ENCODE results near the gene LGALS9. TPM values are rescaled to one million over a fixed set of nuclear protein-coding genes. Genes with fewer than 3 reads are reported as not detected.
"Not testable (repeated sequence)": the region's sequence is repeated elsewhere in the genome, so short reads cannot be mapped to it uniquely, and the experiment has no call there.

LGALS9 gene
- total RNA-seq, 2 experiments from 2014 or later: 33.7 to 33.8 TPM

DNA sequence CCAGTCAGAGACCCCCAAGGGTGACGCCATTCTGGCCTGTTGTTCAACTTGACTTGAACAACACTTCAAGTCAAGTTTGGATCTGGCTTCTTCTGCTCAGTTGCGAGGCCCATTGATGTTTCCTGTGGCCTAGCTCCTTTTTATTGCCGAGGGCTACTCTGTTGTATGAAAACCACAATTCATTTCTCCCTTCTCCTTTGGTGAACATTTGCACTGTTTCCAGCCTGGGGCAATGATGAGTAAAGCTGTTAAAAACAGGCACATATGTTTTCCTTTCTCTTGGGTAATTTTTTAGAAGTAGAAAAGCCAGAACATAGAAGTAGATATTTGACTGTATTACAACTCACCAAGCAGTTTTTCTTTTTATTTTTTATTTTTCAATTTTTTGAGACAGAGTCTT, 1.7 kb upstream of the LGALS9 start:
- H3K27me3 Mint-ChIP-seq; DNase-seq; H3K36me3 Mint-ChIP-seq (ENCODE audit: low read depth); POLR2A ChIA-PET; H3K9me3 Mint-ChIP-seq (ENCODE audit: low read depth); H3K4me3 Mint-ChIP-seq; ATAC-seq: not testable (repeated sequence)
- H3K27ac Mint-ChIP-seq: peak overlapping the region; percentile 47
- intact Hi-C loops (cut with DNase I, micrococcal nuclease): loop anchor here in 1 of 2 experiments (5.0 kb wide), 1 partner anchor 47 kb away; no protein-coding TSS in a partner anchor
- CTCF ChIA-PET: interaction anchor here (0.9 to 1.1 kb wide), 2 partner anchors 24 to 25 kb away, joined by 3 read pairs; no protein-coding TSS in a partner anchor
- peaks cover 26% of the 10 kb centered on the region for H3K4me1 Mint-ChIP-seq

- ChIA-PET POLR2A (no interaction called here), CTCF (no interaction called here)
- intact Hi-C loops (cut with DNase I, micrococcal nuclease): no loop called here
- Mint-ChIP-seq H3K4me1 (peaks cover 32% of the 10 kb centered on the region), H3K27ac (peak overlapping the region; percentile 85), H3K36me3 (ENCODE audit: low read depth) (no peaks in the 10 kb centered on the region), H3K9me3 (ENCODE audit: low read depth) (no peaks in the 10 kb centered on the region), H3K27me3 (no peaks in the 10 kb centered on the region), H3K4me3 (peak overlapping the region; percentile 64)
- ATAC-seq (peak; percentile 70), DNase-seq (peak; percentile 33)
Observed at GRCh38 chr17:27631411-27631760, 398 bp downstream of the LGALS9 start.

DNA sequence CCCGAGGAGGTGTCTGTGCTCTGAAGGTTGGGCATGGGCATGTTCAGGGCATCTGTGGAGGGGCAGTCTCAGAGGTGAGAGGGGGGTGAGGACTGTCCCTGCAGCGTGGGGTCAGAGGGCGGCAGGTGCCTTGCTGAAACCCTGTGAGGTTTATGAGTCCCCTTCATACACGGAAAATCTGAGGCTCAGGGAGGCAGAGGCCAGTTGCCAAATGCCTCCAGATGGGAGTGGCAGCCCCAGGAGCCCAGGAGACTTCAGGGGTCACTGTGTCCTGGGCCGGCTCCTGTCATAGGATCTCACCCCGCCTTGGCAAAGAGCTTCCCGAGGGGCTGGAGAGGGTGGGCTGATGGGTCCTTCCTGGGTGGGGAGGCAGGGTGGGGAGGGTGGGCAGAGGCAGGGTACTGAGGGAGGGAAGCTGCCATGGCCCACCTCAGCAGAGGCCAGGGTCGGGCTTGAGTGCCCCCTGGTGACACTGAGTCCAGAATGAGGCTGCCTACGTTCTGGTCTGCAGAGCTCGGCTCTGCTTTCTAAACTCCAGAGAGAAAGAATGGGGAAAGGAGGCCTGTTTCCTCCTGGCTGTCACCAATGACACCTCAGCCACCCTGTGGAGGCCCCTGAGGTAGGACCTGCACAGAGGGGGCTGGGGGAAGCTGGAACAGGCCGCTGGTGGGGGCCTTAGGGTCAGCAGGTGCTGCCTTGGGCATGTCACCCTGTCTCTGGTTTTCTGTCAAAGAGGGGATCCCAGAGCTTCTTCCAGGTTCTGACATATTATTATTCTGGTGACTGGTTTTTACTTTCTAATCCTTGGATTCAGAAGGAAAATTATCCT, 1.1 kb downstream of the LGALS9 start:
- ChIA-PET CTCF (interaction anchor here (0.5 to 1.4 kb wide), 5 partner anchors 20 to 423 kb away, joined by 3 to 4 read pairs (median 3); no protein-coding TSS in a partner anchor), POLR2A (no interaction called here)
- intact Hi-C loops (cut with DNase I, micrococcal nuclease): no loop called here
- ATAC-seq (no peak), DNase-seq (peak; percentile 18)
- Mint-ChIP-seq H3K27me3 (no peaks in the 10 kb centered on the region), H3K9me3 (ENCODE audit: low read depth) (no peaks in the 10 kb centered on the region), H3K4me3 (peak overlapping the region; percentile 64), H3K27ac (peak overlapping the region; percentile 85), H3K4me1 (peaks cover 32% of the 10 kb centered on the region), H3K36me3 (ENCODE audit: low read depth) (no peaks in the 10 kb centered on the region)

GRCh38 chr17:27632766-27633165, 1.8 kb downstream of the LGALS9 start:
- H3K27ac Mint-ChIP-seq; H3K9me3 Mint-ChIP-seq (ENCODE audit: low read depth); H3K4me3 Mint-ChIP-seq; H3K27me3 Mint-ChIP-seq; H3K36me3 Mint-ChIP-seq (ENCODE audit: low read depth); POLR2A ChIA-PET; intact Hi-C loops (cut with DNase I, micrococcal nuclease); ATAC-seq; DNase-seq: not testable (repeated sequence)
- CTCF ChIA-PET: interaction anchor here (0.5 to 1.4 kb wide), 4 partner anchors 19 to 1533 kb away, joined by 3 to 4 read pairs (median 3); no protein-coding TSS in a partner anchor
- peaks cover 32% of the 10 kb centered on the region for H3K4me1 Mint-ChIP-seq

- Mint-ChIP-seq H3K27me3 (no peaks in the 10 kb centered on the region), H3K36me3 (ENCODE audit: low read depth) (no peaks in the 10 kb centered on the region), H3K4me3 (no peak overlapping the region), H3K9me3 (ENCODE audit: low read depth) (no peaks in the 10 kb centered on the region), H3K4me1 (peaks cover 32% of the 10 kb centered on the region), H3K27ac (no peak overlapping the region)
- POLR2A ChIA-PET: no interaction called here
- DNase-seq (no peak), ATAC-seq (no peak)
- intact Hi-C loops (cut with DNase I, micrococcal nuclease): no loop called here
- CTCF ChIA-PET: interaction anchor here (0.6 to 2.0 kb wide), 4 partner anchors 18 to 1532 kb away, joined by 3 to 7 read pairs (median 4); no protein-coding TSS in a partner anchor
Observed at GRCh38 chr17:27633312-27634025, 2.5 kb downstream of the LGALS9 start.

- ATAC-seq: no peak
- H3K36me3 Mint-ChIP-seq (ENCODE audit: low read depth): no peaks in the 10 kb centered on the region
- peaks cover 32% of the 10 kb centered on the region for H3K4me1 Mint-ChIP-seq
- H3K27me3 Mint-ChIP-seq: no peaks in the 10 kb centered on the region
- no peak overlapping the region for H3K4me3 Mint-ChIP-seq
- ChIA-PET POLR2A (interaction anchor here (0.5 kb wide), 1 partner anchor 696 kb away, joined by 3 read pairs; no protein-coding TSS in a partner anchor), CTCF (interaction anchor here (0.7 to 2.0 kb wide), 2 partner anchors 17 to 21 kb away, joined by 4 to 7 read pairs; no protein-coding TSS in a partner anchor)
- no peaks in the 10 kb centered on the region for H3K9me3 Mint-ChIP-seq (ENCODE audit: low read depth)
- DNase-seq: no peak
- H3K27ac Mint-ChIP-seq: no peak overlapping the region
- intact Hi-C loops (cut with DNase I, micrococcal nuclease): no loop called here
Observed at GRCh38 chr17:27634026-27634335, 3.0 kb downstream of the LGALS9 start.

GRCh38 chr17:27634776-27635175, 3.8 kb downstream of the LGALS9 start:
- Mint-ChIP-seq H3K27ac (peak overlapping the region; percentile 13), H3K4me1 (peaks cover 32% of the 10 kb centered on the region), H3K27me3 (no peaks in the 10 kb centered on the region), H3K36me3 (ENCODE audit: low read depth) (no peaks in the 10 kb centered on the region), H3K4me3 (no peak overlapping the region), H3K9me3 (ENCODE audit: low read depth) (no peaks in the 10 kb centered on the region)
- DNase-seq (no peak), ATAC-seq (no peak)
- intact Hi-C loops (cut with DNase I, micrococcal nuclease): no loop called here
- POLR2A ChIA-PET: no interaction called here
- CTCF ChIA-PET: interaction anchor here (0.6 to 2.0 kb wide), 2 partner anchors 16 to 259 kb away, joined by 3 to 7 read pairs; no protein-coding TSS in a partner anchor

DNA sequence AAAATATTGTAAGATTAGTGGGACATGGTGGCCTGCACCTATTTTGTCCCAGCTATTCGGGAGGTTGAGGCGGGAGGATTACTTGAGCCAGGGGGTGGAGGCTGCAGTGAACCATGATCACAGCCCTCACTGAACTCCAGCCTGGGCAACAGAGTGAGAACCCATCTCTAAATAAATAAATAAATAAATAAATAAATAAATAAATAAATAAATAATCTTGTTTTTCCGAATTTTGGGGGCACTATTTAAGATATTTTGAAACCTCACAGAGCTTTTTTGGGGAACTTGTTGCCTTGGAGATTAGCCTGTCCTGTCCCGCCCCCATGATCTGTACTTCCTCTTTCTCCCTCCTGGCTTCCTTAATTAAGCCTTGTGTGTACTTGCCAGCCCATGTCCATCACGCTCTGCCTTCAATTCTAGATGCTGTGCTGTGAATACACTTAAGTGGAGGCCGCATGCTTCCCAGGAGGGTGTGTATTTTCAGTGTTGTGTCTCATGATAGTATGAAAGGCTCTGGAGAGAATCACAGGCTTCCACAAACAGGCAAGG, 4.4 kb downstream of the LGALS9 start:
- ChIA-PET CTCF (interaction anchor here (2.0 kb wide), 1 partner anchor 16 kb away, joined by 7 read pairs; no protein-coding TSS in a partner anchor), POLR2A (no interaction called here)
- peaks cover 26% of the 10 kb centered on the region for H3K4me1 Mint-ChIP-seq
- no peak for ATAC-seq
- intact Hi-C loops (cut with DNase I, micrococcal nuclease): no loop called here
- no peak overlapping the region for H3K27ac Mint-ChIP-seq
- H3K9me3 Mint-ChIP-seq (ENCODE audit: low read depth): no peaks in the 10 kb centered on the region
- no peaks in the 10 kb centered on the region for H3K27me3 Mint-ChIP-seq
- no peaks in the 10 kb centered on the region for H3K36me3 Mint-ChIP-seq (ENCODE audit: low read depth)
- H3K4me3 Mint-ChIP-seq: no peak overlapping the region
- DNase-seq: no peak

- not testable (repeated sequence) for H3K27ac Mint-ChIP-seq
Observed at GRCh38 chr17:27636005-27636520, 5.1 kb downstream of the LGALS9 start.

DNA sequence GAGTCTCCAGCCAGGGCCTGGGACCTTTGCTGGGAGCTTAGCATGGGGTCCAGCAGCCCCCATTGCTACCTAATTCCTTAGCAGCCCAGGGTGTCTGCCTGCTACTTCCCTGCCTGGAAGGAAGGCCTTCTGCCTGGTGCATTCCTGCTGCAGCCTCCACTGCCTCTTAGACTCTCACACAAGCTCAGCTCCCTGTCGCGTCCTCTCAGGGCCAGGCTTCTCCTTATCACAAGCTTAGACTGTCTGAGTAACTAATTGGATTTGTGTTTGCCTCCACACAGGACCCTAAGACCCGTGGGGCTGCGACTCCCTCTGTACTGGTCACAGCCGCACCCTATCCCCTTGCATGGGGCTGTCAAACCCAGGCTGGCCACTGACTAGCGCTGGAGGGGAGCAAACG, 6.8 kb downstream of the LGALS9 start:
- H3K27ac Mint-ChIP-seq; intact Hi-C loops (cut with DNase I, micrococcal nuclease); H3K27me3 Mint-ChIP-seq; H3K9me3 Mint-ChIP-seq (ENCODE audit: low read depth); H3K4me1 Mint-ChIP-seq; DNase-seq; ATAC-seq; CTCF ChIA-PET; H3K4me3 Mint-ChIP-seq; H3K36me3 Mint-ChIP-seq (ENCODE audit: low read depth); POLR2A ChIA-PET: not testable (repeated sequence)

More at GRCh38 chr17:27636005-27636520, 5.1 kb downstream of the LGALS9 start:
- H3K27me3 Mint-ChIP-seq; H3K36me3 Mint-ChIP-seq (ENCODE audit: low read depth); H3K9me3 Mint-ChIP-seq (ENCODE audit: low read depth); intact Hi-C loops (cut with DNase I, micrococcal nuclease); ATAC-seq; POLR2A ChIA-PET; H3K4me3 Mint-ChIP-seq; DNase-seq: not testable (repeated sequence)
- CTCF ChIA-PET: interaction anchor here (0.6 kb wide), 1 partner anchor 193 kb away, joined by 3 read pairs; no protein-coding TSS in a partner anchor
- H3K4me1 Mint-ChIP-seq: peaks cover 21% of the 10 kb centered on the region

DNA sequence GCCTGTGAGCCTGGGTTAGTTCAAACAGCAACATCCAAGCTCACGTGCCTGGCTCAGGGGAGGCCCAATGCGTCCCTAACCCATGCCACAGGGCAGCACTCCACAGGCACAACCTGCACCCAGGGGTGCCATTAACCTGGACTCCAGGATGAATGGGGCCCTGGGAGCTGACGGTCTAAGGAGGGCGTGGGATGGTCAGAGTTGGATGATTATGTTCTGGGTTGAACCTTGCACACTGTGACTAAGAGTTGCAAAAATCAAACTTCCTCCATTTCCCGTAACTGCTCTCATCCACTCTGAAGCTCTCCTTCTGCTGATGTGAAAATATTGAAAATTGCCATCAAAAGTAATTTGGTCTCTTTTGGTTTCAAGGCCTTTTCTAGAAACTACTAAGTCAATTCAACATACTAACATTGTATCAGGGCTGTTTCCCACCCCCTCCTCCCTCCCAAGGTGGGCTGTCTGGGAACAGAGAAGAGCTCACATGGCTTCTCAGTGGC, 7.5 kb downstream of the LGALS9 start:
- POLR2A ChIA-PET: not testable (repeated sequence)

More for the DNA sequence above, 7.5 kb downstream of the LGALS9 start:
- H3K27me3 Mint-ChIP-seq; H3K9me3 Mint-ChIP-seq (ENCODE audit: low read depth); H3K4me1 Mint-ChIP-seq; intact Hi-C loops (cut with DNase I, micrococcal nuclease); H3K27ac Mint-ChIP-seq; H3K36me3 Mint-ChIP-seq (ENCODE audit: low read depth); ATAC-seq; H3K4me3 Mint-ChIP-seq; DNase-seq: not testable (repeated sequence)
- CTCF ChIA-PET: interaction anchor here (1.9 kb wide), 1 partner anchor 12 kb away, joined by 5 read pairs; no protein-coding TSS in a partner anchor

Measured in activated CD4-positive, alpha-beta T cell treated with anti-CD3 and anti-CD28 coated beads for 36 hours (primary cell).